ENCODE data around the gene NIT2.
A peak's percentile ranks its signal among the peaks of the same experiment; 100 is the strongest.

Gene NIT2

DNA sequence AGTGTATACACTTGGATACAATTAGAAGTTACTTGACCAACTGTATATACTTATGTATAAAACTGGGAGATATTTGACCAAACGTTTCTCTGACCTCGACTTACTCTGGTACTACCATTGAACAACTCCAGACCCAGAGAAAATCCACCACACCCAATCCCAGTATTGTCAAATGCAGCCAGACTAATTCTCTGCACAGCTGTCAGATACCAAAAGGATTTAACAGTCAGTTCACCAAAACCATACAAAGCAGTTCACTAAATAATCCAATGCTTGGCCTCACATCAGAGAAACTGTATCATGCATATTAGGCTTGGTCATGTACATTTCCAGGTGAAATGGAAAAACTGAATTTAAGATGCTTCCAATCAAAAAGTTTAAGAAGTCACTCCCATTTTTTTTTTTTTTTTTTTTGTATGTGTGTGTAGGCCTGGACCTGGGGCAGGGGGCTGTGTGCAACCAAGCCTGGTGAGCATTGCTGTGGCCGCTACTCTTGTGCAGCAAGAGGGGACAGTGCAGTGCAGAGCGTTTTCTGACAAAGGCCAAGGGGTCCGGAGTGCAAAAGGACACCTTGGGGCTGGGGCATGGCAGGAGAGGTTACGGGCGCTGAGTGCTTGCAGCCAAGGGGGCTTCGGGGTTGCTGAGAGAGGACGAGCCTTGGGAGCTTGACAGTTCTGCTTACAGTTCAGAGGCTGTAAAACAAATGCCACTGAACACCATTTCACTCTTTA lies 64.9 kb downstream of the NIT2 start:
- no peak for DNase-seq

DNA sequence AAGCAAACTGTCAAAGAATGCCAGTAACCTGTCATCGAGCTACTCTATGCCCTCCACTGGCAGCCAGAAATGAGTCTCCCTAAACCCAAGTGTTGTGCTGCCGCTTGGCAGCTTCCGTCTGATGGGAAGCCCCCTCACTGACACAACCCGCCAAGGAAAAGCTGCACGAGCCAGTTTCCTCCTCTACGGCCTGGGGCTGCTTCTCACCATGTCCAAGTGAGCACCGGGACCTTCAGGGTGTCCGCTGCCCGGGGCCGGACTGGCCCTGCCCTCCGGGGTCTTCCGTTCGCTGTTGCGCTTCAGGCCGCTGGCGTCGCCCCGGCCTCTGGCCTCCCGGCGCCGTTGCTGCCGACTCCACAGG lies 65.8 kb downstream of the NIT2 start:
- peak; percentile 4 to 26 for DNase-seq

DNA sequence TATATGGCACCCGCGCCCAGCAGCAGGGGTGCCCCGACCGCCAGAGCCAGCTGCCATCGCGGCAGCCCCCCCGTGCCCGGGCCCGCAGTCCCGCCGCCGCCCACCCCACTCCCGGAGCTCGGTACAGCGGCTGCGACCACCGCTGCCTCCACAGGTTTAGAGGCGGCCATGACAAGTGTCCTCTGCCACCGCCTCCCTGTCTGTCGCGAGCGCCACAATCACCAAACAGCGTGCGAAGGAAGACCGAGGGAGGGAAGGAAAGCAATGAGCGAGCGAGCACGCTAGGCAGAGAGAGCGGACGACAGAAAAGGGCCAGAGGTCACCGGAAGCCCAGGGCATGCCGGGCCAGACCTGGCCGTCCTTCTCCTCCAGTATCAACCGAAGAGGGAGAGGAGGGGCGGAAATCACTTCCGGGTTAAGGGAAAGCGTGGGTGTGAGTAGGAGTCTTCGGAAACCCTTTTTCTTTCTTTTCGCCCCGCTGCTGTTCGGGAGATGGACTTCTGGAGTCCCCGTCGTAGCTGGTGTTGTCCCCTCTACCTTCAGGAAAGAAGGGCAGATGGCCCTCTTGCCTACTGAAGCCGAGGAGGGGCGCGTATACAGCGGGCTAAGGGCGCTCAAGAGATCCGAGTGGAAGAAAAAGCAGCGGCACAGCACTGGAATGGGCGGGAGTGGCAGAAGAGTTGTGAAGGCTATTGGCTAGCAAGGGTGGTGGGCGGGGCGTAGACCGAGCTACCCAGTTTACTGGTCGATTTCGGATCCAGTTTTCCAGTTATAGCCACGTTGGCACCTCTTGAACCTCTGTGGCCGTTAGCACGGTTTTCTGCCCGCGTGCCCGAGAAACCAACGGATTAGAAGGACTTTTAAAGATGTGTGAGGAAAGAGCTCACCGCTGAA lies 66.5 kb downstream of the NIT2 start, which contains the start of the genes LNP1 and TOMM70:
Gene LNP1, plus strand, starts transcription at position 760 of the 894 bp plus-strand sequence. CDS start 28,191 bp downstream, outside the sequence.
Gene TOMM70, minus strand, starts transcription at position 310 of the 894 bp plus-strand sequence. Its CDS starts 140 bp downstream, at position 170.
- DNase-seq = peak; percentile 97 to 98

DNA sequence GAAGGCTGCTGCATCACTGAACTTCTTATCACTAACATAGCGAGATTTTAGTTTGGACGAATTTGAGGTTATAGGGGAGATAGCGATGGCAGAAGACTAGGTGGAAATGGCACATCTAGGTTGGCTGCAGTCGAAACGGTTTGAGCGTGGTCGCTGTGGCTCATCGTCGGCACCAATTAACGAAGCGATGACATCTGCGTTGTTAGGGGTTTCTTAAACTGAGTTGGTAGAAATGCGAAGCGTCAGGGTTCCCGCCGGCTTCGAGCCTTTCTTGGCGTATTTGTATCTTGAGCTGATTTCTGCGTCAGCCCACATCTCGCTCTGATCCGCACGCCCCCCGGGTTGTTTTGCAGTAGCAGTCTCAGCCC lies 67.1 kb downstream of the NIT2 start:
- peak in 1 of 2 donors; percentile 25 for DNase-seq

DNA sequence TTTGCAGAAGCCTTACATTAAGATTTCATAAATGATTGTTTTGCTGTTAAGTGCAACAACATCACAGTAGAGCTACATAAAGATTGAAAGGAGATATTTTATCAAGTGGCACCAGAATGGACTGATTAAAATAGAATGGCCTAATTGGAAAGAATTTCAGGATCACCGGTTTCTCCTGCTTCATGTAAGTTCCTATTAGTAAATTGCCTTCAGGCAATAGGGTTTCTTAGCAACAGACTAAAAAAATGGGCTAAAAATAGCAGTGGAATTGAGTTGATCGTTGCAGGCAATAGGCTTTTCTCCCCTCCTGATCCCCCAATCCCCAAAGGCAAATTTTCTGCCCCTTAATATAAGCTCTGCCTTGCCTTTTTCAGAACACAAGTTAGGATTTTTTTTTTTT lies 67.7 kb downstream of the NIT2 start:
- DNase-seq = no peak

DNA sequence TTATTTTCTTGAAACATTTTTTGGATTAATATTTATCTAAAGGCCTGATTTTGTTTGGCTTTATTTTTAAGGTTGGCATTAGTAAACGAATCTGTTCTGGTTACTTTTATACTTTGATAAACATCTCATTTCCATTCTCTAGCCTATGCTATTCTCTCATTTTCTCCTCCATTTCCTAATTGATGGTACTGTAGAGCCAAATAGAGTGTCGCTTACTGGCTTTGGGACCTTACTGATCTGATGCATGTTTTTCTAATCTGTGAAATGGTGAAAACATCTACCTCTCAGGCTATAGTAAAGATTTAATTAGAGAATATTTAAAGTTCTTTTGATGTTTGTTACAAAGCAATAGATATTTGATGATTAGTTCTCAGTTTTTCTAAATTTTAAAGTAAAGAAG lies 68.3 kb downstream of the NIT2 start:
- no peak for DNase-seq

DNA sequence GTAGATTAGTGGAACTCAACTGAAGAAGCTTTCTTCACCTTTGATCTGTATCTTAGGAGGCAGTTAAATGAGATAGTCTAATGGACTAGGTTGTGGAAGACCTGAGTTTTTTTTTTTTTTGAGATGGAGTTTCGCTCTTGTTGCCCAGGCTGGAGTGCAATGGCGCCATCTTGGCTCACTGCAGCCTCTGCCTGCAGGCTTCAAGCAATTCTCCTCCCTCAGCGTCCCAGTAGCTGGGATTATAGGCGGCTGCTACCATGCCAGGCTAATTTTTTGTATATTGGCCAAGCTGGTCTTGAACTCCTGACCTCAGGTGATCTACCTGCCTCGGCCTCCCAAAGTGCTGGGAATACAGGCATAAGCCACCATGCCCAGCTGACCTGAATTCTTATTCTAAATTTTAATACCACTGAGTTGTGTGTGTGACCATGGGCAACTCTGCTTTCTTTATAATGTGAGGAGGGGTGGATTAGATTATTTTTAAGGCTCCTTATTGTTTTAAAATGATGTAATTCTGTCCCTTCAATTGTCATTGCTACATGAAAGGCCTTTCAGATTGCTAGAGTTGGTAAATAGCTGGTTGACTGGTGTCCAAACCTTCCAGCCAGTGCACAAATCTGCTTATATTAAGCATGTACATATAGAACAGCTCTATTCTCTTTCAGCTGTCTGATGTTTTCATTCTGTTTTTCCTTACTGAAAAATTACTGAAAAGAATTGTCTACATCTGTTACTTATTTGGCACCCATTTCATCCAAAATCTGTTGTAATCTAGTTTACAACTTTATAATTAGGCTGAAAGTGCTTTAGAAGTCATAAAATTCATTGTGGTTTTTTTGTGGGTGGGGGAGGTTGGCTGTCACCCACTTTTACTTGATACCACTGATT lies 69.0 kb downstream of the NIT2 start:
- no peak for DNase-seq

DNA sequence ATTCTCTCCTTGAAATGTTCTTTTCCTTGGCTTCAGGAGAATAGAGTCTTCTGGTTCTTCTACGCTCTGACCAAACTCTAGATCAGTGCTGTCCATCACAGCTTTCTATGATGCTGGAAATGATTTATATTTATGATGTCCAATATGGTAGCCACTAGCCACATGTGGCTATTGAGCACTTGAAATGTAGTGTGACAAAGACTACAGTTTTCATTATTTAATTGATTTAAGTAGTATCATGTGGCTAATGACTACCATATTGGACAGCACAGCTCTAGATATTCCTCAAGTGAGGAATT lies 69.6 kb downstream of the NIT2 start:
- DNase-seq = no peak

DNA sequence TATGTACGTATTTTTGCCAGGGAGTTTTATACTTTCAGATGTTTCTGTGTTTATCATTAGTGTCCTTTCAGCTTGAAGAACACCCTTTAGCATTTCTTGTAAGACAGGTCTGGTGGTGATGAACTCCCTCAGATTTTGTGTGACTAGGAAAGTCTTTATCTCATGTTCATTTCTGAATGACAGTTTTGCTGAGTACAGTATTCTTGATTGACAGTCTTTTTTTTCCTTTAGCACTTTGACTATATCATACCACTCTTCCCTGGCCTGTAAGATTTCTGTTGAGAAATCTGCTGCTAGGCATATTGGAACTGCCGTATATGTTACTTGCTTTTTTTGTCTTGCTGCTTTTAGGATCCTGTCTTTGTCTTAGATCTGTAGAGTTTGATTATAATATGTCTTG lies 72.6 kb downstream of the NIT2 start:
- no peak for DNase-seq

DNA sequence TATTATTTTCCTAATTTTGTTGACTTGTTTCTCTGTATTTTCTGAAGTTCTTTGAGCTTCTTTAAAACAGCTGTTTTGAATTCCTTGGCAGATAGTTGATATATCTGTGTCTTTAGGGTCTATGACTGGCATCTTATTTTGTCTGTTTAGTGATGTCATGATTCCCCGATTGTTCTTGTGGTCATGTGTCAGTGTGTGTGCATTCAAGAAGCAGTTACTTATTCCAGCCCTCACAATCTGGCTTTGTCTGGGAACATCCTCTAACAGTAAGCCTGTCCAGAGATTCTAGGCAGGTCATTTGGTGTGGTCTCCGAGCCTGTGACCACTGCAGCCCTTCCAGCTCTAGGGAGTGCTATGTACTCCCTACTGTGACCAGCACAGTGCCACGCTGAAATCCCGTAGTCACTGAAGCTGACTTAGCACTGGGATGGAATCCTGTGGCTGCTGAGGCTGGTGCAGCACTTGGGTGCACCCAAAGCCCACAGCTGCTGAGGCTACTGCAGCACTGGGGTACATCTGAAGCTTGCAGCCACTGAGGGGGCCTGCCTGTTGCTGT lies 73.5 kb downstream of the NIT2 start:
- no peak for DNase-seq

Measured in inflammatory macrophage (primary cell).